ENCODE results near the gene FANK1. TPM values are rescaled to one million over a fixed set of nuclear protein-coding genes. Genes with fewer than 3 reads are reported as not detected.

Gene FANK1
- total RNA-seq, 1 donor from 2014 or later = 12.5 TPM

DNA sequence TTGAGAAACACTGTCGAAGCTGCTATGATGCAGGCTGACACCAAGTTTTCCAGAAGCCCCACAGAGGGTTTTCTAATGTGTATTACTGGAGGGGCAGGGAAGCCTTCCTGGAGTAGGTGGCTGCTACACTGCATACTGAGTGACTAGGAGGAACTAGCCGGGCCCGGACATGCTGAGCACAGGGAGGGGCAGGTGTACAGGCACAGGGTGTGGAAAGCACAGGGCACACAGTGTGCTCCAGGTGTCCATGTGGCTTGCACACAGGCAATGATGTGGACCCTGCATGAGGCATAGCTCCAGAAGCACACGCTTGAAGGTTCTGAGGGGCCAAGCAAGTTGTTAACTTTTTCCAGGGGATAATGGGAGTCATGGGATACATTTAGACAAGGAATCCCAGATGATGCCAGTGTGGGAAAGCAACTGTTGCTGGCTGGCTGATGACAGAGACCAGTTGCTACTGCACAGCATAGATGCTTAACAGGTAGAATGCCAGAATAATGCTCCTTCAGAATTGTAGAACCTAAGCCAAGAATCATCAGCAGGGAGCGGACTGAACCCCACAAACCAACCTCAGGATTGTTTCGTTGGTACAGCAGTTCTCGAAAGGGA is 29.8 kb upstream of the FANK1 start:
- H3K4me3 ChIP-seq = no peak overlapping the region
- H3K4me3 Mint-ChIP-seq = no peak overlapping the region

DNA sequence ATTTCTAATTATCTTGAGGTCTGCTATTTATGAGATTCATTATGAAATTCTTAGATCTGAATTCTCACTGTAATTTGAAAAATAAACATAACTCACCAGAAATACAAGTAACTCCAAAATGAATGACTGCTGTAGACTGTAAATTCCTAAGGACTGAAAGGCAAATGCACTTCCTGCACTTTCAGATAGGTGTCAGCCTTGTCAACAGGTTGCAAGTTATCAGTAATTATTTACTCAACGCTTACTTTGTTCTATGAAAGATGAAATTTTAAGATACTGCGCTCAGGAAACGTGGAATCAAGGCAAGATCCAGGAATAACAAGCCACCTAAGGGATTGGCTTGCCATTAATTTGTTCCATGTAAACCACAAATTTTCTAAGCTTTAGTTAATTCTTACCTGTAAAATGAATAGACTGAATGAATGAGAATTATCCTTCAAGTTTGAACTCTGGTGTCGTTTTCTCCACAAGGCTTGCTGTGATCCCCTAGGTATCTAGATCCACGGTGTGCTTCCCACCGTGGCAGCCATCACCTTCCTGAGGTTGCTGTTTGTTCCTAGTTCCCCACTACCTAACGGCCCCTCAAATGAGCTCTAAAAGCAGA is 27.9 kb upstream of the FANK1 start:
- H3K36me3 ChIP-seq = no peaks in the 10 kb centered on the region
- TF ChIP-seq EZH2 (IDR thresholded peaks at IDR 0.05) = no peak
- TF ChIP-seq, protein P1, sequence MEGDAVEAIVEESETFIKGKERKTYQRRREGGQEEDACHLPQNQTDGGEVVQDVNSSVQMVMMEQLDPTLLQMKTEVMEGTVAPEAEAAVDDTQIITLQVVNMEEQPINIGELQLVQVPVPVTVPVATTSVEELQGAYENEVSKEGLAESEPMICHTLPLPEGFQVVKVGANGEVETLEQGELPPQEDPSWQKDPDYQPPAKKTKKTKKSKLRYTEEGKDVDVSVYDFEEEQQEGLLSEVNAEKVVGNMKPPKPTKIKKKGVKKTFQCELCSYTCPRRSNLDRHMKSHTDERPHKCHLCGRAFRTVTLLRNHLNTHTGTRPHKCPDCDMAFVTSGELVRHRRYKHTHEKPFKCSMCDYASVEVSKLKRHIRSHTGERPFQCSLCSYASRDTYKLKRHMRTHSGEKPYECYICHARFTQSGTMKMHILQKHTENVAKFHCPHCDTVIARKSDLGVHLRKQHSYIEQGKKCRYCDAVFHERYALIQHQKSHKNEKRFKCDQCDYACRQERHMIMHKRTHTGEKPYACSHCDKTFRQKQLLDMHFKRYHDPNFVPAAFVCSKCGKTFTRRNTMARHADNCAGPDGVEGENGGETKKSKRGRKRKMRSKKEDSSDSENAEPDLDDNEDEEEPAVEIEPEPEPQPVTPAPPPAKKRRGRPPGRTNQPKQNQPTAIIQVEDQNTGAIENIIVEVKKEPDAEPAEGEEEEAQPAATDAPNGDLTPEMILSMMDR (IDR thresholded peaks at IDR 0.05) = peak; percentile 89
- Mint-ChIP-seq H3K4me3 (no peak overlapping the region), H3K4me1 (no peaks in the 10 kb centered on the region), H3K36me3 (peaks cover 6% of the 10 kb centered on the region), H3K27ac (no peak overlapping the region), H3K9me3 (no peaks in the 10 kb centered on the region), H3K27me3 (ENCODE audit: insufficient read depth, low read depth) (peaks cover 2% of the 10 kb centered on the region)
- no peaks in the 10 kb centered on the region for H3K27me3 ChIP-seq
- H3K4me3 ChIP-seq = no peak overlapping the region
- DNase-seq (ENCODE audit: low spot score) = peak; percentile 54
- no peaks in the 10 kb centered on the region for H3K9me3 ChIP-seq (ENCODE audit: low read depth)
- no peak overlapping the region for H3K4me2 ChIP-seq
- H3K4me1 ChIP-seq = no peaks in the 10 kb centered on the region
- H3K27ac ChIP-seq = no peak overlapping the region
- H3K9ac ChIP-seq = no peak overlapping the region
- no peaks in the 10 kb centered on the region for H4K20me1 ChIP-seq (ENCODE audit: low read depth)
- H2AFZ ChIP-seq (replicated peaks) = no peak overlapping the region
- peaks cover 4% of the 10 kb centered on the region for H3K79me2 ChIP-seq (ENCODE audit: low read depth)
- no peaks in the 10 kb centered on the region for H3F3A ChIP-seq (ENCODE audit: low read depth)

More for the DNA sequence above, 29.8 kb upstream of the FANK1 start:
- Histone ChIP-seq H3K4me1 (no peaks in the 10 kb centered on the region), H3F3A (ENCODE audit: low read depth) (no peaks in the 10 kb centered on the region), H3K36me3 (no peaks in the 10 kb centered on the region), H4K20me1 (ENCODE audit: low read depth) (no peaks in the 10 kb centered on the region), H3K79me2 (ENCODE audit: low read depth) (peaks cover 4% of the 10 kb centered on the region), H3K4me2 (no peak overlapping the region), H3K9me3 (ENCODE audit: low read depth) (no peaks in the 10 kb centered on the region), H2AFZ (replicated peaks) (no peak overlapping the region), H3K27ac (no peak overlapping the region), H3K27me3 (no peaks in the 10 kb centered on the region), H3K9ac (no peak overlapping the region)
- DNase-seq (ENCODE audit: low spot score) = no peak
- H3K27ac Mint-ChIP-seq = no peak overlapping the region
- peaks cover 1% of the 10 kb centered on the region for H3K36me3 Mint-ChIP-seq
- H3K4me1 Mint-ChIP-seq = no peaks in the 10 kb centered on the region
- TF ChIP-seq EZH2 (IDR thresholded peaks at IDR 0.05) (no peak), EZH2phosphoT487 (IDR thresholded peaks at IDR 0.05) (no peak)
- TF ChIP-seq, protein P1 (IDR thresholded peaks at IDR 0.05) = no peak
- no peaks in the 10 kb centered on the region for H3K9me3 Mint-ChIP-seq
- peaks cover 2% of the 10 kb centered on the region for H3K27me3 Mint-ChIP-seq (ENCODE audit: insufficient read depth, low read depth)

DNA sequence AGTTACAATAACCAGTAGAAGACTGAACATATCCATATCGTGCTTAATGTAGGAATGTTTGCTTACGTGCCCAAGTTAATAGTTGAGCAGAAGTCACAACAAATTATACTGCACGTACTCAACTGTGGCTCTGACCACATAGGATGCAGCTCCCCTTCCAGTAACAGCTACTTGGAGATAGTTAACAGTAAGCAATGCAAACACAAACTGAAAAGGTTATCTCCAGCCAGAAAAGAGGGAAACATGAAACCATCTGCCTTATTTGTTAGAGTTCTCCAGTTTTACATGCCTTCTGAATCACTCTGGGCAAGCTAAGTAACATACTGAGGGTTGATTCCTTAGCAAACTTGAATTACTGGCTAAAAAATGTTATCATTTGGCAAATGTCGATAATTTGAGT is 25.0 kb upstream of the FANK1 start:
- Histone ChIP-seq H3K79me2 (ENCODE audit: low read depth) (peaks cover 6% of the 10 kb centered on the region), H2AFZ (replicated peaks) (no peak overlapping the region), H3K27me3 (no peaks in the 10 kb centered on the region), H3K27ac (no peak overlapping the region), H3K4me1 (no peaks in the 10 kb centered on the region), H3F3A (ENCODE audit: low read depth) (no peaks in the 10 kb centered on the region), H3K4me2 (no peak overlapping the region), H4K20me1 (ENCODE audit: low read depth) (no peaks in the 10 kb centered on the region), H3K36me3 (peaks cover 24% of the 10 kb centered on the region), H3K9me3 (ENCODE audit: low read depth) (peaks cover 9% of the 10 kb centered on the region), H3K4me3 (no peak overlapping the region), H3K9ac (no peak overlapping the region)
- DNase-seq (ENCODE audit: low spot score) = no peak
- TF ChIP-seq, protein P1 (IDR thresholded peaks at IDR 0.05) = no peak
- TF ChIP-seq EZH2 (IDR thresholded peaks at IDR 0.05) = no peak
- TF ChIP-seq EZH2phosphoT487 (IDR thresholded peaks at IDR 0.05) = no peak
- Mint-ChIP-seq H3K27ac (no peak overlapping the region), H3K36me3 (peaks cover 26% of the 10 kb centered on the region), H3K4me1 (no peaks in the 10 kb centered on the region), H3K9me3 (peaks cover 17% of the 10 kb centered on the region), H3K27me3 (ENCODE audit: insufficient read depth, low read depth) (peaks cover 2% of the 10 kb centered on the region), H3K4me3 (no peak overlapping the region)

All from neural progenitor cell (in vitro differentiated cells).